Stomach (tissue), 9 donors: ENCODE results near the gene CEP85L. TPM values are rescaled to one million over a fixed set of nuclear protein-coding genes. Genes with fewer than 3 reads are reported as not detected.
"Not testable (repeated sequence)": the region's sequence is repeated elsewhere in the genome, so short reads cannot be mapped to it uniquely, and the experiment has no call there.

Experiments
- DNase-seq, 2 donors: peaks; one replicate each; pipeline versions ENCODE4 v3.0.0 to v3.0.0-alpha.2; 2013 to 2019
- H3K27ac ChIP-seq, 5 donors: fragments of 200-600 bp in 4 of 5; sonication (generic) in 4 of 5; one replicate each; pipeline ENCODE4 v1.5.1; 2013 to 2019; ENCODE audit warnings: mild to moderate bottlenecking in 1 of 5, moderate library complexity in 1 of 5
- H3K27me3 ChIP-seq, 3 donors: fragments of 200-600 bp; sonication (generic); one replicate each; pipeline ENCODE4 v1.5.1; 2017 to 2019; ENCODE audit warnings: mixed run types in 1 of 3
- H3K36me3 ChIP-seq, 4 donors: fragments of 200-600 bp; sonication (generic); 1 replicate in 3 of 4; 2 replicates in 1 of 4; pipeline ENCODE4 v1.5.1; 2016 to 2019
- H3K4me1 ChIP-seq, 4 donors: fragments of 200-600 bp; sonication (generic); one replicate each; pipeline ENCODE4 v1.5.1; 2016 to 2019
- H3K4me3 ChIP-seq, 4 donors: fragments of 200-600 bp; sonication (generic) in 3 of 4; one replicate each; pipeline ENCODE4 v1.5.1; 2016 to 2019; ENCODE audit warnings: mild to moderate bottlenecking in 1 of 4
- H3K9me3 ChIP-seq, 4 donors: fragments of 200-600 bp; sonication (generic); one replicate each; pipeline ENCODE4 v1.5.1; 2016 to 2019
- CTCF ChIP-seq, 7 experiments: fragments of 450-650 bp in 4 of 7; fragments of 200-600 bp in 3 of 7; sonication (generic) in 3 of 7; IDR thresholded peaks; one replicate each; pipeline ENCODE4 v1.5.1; 2016 to 2019; ENCODE audit warnings: antibody characterized with exemption in 7 of 7, control low read depth in 2 of 7, mild to moderate bottlenecking in 1 of 7
- EP300 ChIP-seq: sonication (generic); formaldehyde crosslinking; IDR thresholded peaks from one replicate; pipeline ENCODE4 v1.6.1; 2017; ENCODE audit warnings: antibody characterized with exemption
- POLR2A ChIP-seq, 4 donors: fragments of 450-650 bp; IDR thresholded peaks; one replicate each; pipeline ENCODE4 v1.6.1; 2016; ENCODE audit warnings: antibody characterized with exemption in 4 of 4, control low read depth in 2 of 4, mild to moderate bottlenecking in 1 of 4, moderate library complexity in 1 of 4
- POLR2AphosphoS5 ChIP-seq, 3 donors: sonication (generic); formaldehyde crosslinking; IDR thresholded peaks; one replicate each; pipeline ENCODE4 v1.6.1; 2016; ENCODE audit warnings: antibody characterized with exemption in 3 of 3
- WGBS, 5 donors: extraction: QIAGEN DNeasy Blood & Tissue Kit in 3 of 5; methylation state at CpG; one replicate each; pipeline versions ENCODE4 v1.1.5 to v1.1.7; 2013 to 2018; 5-methylcytosine and 5-hydroxymethylcytosine counted together
- intact Hi-C: fragments of 100-400 bp; cut with DNase I; formaldehyde crosslinking; loops from one replicate; pipeline ENCODE4 v1.15.1; 2023; ENCODE audit warnings: low total_unique reads
- polyA plus RNA-seq, 3 donors: library from polyadenylated mRNA; stranded (reverse); fragments of 200-250 nt; gene quantifications; one replicate each; pipeline ENCODE4 v1.2.3, GENCODE V29; 2013
- total RNA-seq, 5 donors: library from RNA; depleted of rRNA; stranded (reverse); fragments of >200 nt; gene quantifications; one replicate each; pipeline versions ENCODE4 v1.1.0 to v1.2.3, GENCODE V29; 2014 to 2016
- donor health status: healthy with polysubstance abuse.
- donor health status: Bipolar disorder and iron deficiency.
- donor health status: healthy.

The CEP85L gene
- total and polyA plus RNA-seq, 8 donors, result 1.5 to 67.7 (median 8.7) TPM

GRCh38 chr6:118451839-118452238 is 199.6 kb downstream of the CEP85L start:
- Histone ChIP-seq H3K27ac (no peak overlapping the region), H3K9me3 (peaks cover 7 to 76% (median 55%) of the 10 kb centered on the region in 4 donors), H3K4me1 (no peaks in the 10 kb centered on the region), H3K27me3 (no peaks in the 10 kb centered on the region), H3K4me3 (no peak overlapping the region), H3K36me3 (peaks cover 0 to 15% (median 3%) of the 10 kb centered on the region in 4 donors)
- no peak for TF ChIP-seq POLR2AphosphoS5 (IDR thresholded peaks at IDR 0.05)
- no peak for TF ChIP-seq CTCF (IDR thresholded peaks at IDR 0.05)
- TF ChIP-seq EP300, result no peak
- TF ChIP-seq POLR2A (IDR thresholded peaks at IDR 0.05), result no peak
- DNase-seq, result no peak
- intact Hi-C loops, result no loop called here

DNA sequence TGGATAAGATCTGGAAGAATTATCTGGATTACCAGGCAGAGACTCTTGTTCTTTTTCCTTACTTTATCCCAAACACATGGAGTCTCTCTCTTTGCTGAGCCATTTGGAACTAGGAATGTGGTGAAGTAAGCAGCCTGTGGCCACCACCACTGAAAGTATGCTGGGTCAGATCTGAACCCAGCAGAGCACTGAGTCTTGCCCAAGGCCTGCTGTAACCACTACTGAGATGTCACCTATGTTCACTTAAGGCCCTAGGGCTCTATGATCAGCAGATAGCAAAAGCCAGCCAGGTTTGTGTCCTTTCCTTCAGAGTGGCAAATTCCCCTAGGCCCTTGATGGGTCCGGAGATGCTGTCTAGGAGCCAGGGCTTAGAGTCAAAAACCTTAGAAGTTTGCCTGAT is 206.6 kb downstream of the CEP85L start:
- Histone ChIP-seq H3K9me3 (peaks cover 0 to 87% (median 51%) of the 10 kb centered on the region in 4 donors), H3K36me3 (peaks cover 0 to 15% (median 3%) of the 10 kb centered on the region in 4 donors), H3K4me1 (no peaks in the 10 kb centered on the region), H3K27ac (no peak overlapping the region), H3K27me3 (no peaks in the 10 kb centered on the region), H3K4me3 (no peak overlapping the region)
- no peak for TF ChIP-seq POLR2A (IDR thresholded peaks at IDR 0.05)
- TF ChIP-seq CTCF (IDR thresholded peaks at IDR 0.05), result no peak
- no peak for TF ChIP-seq POLR2AphosphoS5 (IDR thresholded peaks at IDR 0.05)
- no peak for TF ChIP-seq EP300
- 89 to 100% (median 95%) methylated on average over 1 of the region's 1 CpG for WGBS, 5 donors
- no peak for DNase-seq
- intact Hi-C loops, result no loop called here

DNA sequence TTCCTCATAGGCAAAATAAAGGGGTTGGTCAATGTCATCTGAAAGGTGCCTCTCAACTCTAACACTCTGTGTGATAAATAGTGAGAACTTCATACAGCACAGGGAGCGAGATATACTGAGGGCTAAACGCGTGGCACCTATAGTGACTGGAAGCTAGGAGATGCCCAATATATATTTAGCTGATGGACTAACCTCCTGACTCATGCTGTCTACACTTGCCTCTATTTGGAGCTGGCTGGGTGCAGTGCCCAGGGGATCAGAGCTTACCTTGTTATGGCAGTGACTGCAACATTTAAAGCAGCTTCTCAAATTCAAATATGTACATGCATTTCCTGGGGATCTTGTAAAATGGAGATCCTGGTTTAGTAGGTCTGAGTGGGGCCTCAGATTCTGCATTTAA is 214.9 kb downstream of the CEP85L start:
- H3K36me3 ChIP-seq, result no peaks in the 10 kb centered on the region

GRCh38 chr6:118434147-118434546 is 217.2 kb downstream of the CEP85L start:
- 91 to 98% (median 93%) methylated on average over 3 of the region's 3 CpGs for WGBS, 5 donors
- H3K36me3 ChIP-seq, H3K4me1 ChIP-seq, H3K27me3 ChIP-seq, H3K4me3 ChIP-seq, intact Hi-C loops, DNase-seq, H3K27ac ChIP-seq: not testable (repeated sequence)
- H3K9me3 ChIP-seq, result peaks cover 0 to 35% (median 14%) of the 10 kb centered on the region in 4 donors

More for the DNA sequence above, 214.9 kb downstream of the CEP85L start:
- no peak overlapping the region for H3K27ac ChIP-seq
- no peaks in the 10 kb centered on the region for H3K4me1 ChIP-seq
- intact Hi-C loops, result no loop called here
- no peak for DNase-seq
- no peak overlapping the region for H3K4me3 ChIP-seq
- peaks cover 0 to 44% (median 31%) of the 10 kb centered on the region in 4 donors for H3K9me3 ChIP-seq
- no peaks in the 10 kb centered on the region for H3K27me3 ChIP-seq
- 54 to 64% (median 59%) methylated on average over 3 of the region's 3 CpGs for WGBS, 5 donors
- TF ChIP-seq POLR2AphosphoS5 (IDR thresholded peaks at IDR 0.05), result no peak
- TF ChIP-seq EP300, result no peak
- no peak for TF ChIP-seq CTCF (IDR thresholded peaks at IDR 0.05)
- TF ChIP-seq POLR2A (IDR thresholded peaks at IDR 0.05), result no peak

DNA sequence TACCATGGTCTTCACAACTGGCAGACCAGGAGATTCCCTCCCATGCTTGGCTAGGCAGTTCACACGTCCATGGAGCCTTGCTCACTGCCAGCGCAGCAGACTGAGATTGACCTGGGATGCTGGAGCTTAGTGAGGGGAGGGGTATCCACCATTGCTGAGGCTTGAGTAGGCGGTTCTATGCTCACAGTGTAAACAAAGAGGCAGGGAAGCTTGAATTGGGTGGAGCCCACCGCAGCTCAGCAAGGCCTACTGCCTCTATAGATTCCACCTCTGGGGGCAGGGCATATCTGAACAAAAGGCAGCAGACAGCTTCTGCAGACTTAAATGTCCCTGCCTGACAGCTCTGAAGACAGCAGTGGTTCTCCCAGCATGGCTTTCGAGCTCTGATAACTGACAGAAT is 230.1 kb downstream of the CEP85L start:
- DNase-seq, H3K27ac ChIP-seq, H3K27me3 ChIP-seq, H3K36me3 ChIP-seq, H3K4me3 ChIP-seq, H3K9me3 ChIP-seq, H3K4me1 ChIP-seq, intact Hi-C loops: not testable (repeated sequence)
- 71 to 86% (median 80%) methylated on average over 3 to 5 of the region's 5 CpGs for WGBS, 5 donors
